Nucleus accumbens (tissue), 56 donors: ENCODE results near the gene OR8B4.
"Not testable (repeated sequence)": the region's sequence is repeated elsewhere in the genome, so short reads cannot be mapped to it uniquely, and the experiment has no call there.

Source experiments
- DNase-seq, 56 donors: peaks; one replicate each; lab custom pipeline; 2025; lab: John Stamatoyannopoulos, UW

OR8B4 gene

GRCh38 chr11:124424384-124424921, at the start of gene OR8B4:
TSS of gene OR8B4 (minus strand) at chr11:124424871. CDS start at chr11:124424871, 0 bp downstream.
- no peak for DNase-seq

- DNase-seq, result no peak
Observed at GRCh38 chr11:124474079-124474478, 49.4 kb upstream of the OR8B4 start.

GRCh38 chr11:124473476-124473875, 48.8 kb upstream of the OR8B4 start:
- no peak for DNase-seq

- no peak for DNase-seq
Observed at GRCh38 chr11:124470561-124471227, 46.0 kb upstream of the OR8B4 start.

- DNase-seq, result no peak
Observed at GRCh38 chr11:124467381-124467927, 42.8 kb upstream of the OR8B4 start.

- no peak for DNase-seq
Observed at GRCh38 chr11:124465368-124465767, 40.7 kb upstream of the OR8B4 start.

- no peak for DNase-seq
Observed at GRCh38 chr11:124463990-124464389, 39.3 kb upstream of the OR8B4 start.

- no peak for DNase-seq
Observed at GRCh38 chr11:124463324-124463723, 38.7 kb upstream of the OR8B4 start.

- DNase-seq, result no peak
Observed at GRCh38 chr11:124460459-124460858, 35.8 kb upstream of the OR8B4 start.

GRCh38 chr11:124459379-124459778, 34.7 kb upstream of the OR8B4 start:
- DNase-seq, result not testable (repeated sequence)

GRCh38 chr11:124454552-124454951, 29.9 kb upstream of the OR8B4 start:
- DNase-seq, result no peak

- no peak for DNase-seq
Observed at GRCh38 chr11:124446916-124447315, 22.2 kb upstream of the OR8B4 start.

GRCh38 chr11:124445646-124446150, 21.0 kb upstream of the OR8B4 start, which contains the start of gene OR8B8:
TSS of gene OR8B8 (minus strand) at chr11:124445696. CDS start at chr11:124441085, 4,611 bp downstream.
- no peak for DNase-seq

GRCh38 chr11:124442847-124443246, 18.2 kb upstream of the OR8B4 start:
- DNase-seq, result no peak

GRCh38 chr11:124442442-124442841, 17.8 kb upstream of the OR8B4 start:
- DNase-seq, result no peak

- no peak for DNase-seq
Observed at GRCh38 chr11:124441519-124441918, 16.8 kb upstream of the OR8B4 start.

GRCh38 chr11:124441081-124441480, 16.4 kb upstream of the OR8B4 start:
- no peak for DNase-seq

- DNase-seq, result no peak
Observed at GRCh38 chr11:124440608-124441007, 15.9 kb upstream of the OR8B4 start.

- DNase-seq, result no peak
Observed at GRCh38 chr11:124434699-124435098, 10.0 kb upstream of the OR8B4 start.

- DNase-seq, result no peak
Observed at GRCh38 chr11:124429599-124429998, 4.9 kb upstream of the OR8B4 start.

- no peak for DNase-seq
Observed at GRCh38 chr11:124421043-124421442, 3.6 kb downstream of the OR8B4 start.

- DNase-seq, result no peak
Observed at GRCh38 chr11:124415356-124415923, 9.2 kb downstream of the OR8B4 start.
